GM06990 (cell line): ENCODE data around the gene GPR17.

Source experiments
- DNase-seq: peaks from one replicate; pipeline ENCODE4 v3.0.0-alpha.2; 2011; ENCODE audit not compliant: insufficient read length; ENCODE audit errors: extremely low read depth
- H3K27me3 ChIP-seq: replicated peaks from 2 replicates; pipeline ENCODE4 v1.6.0; 2011; ENCODE audit warnings: low read length; ENCODE audit not compliant: control insufficient read depth, insufficient read depth
- H3K36me3 ChIP-seq: 2 replicates; pipeline ENCODE4 v1.5.1; 2011; ENCODE audit warnings: low read length; ENCODE audit not compliant: control insufficient read depth, insufficient read depth
- H3K4me3 ChIP-seq: replicated peaks from 2 replicates; pipeline ENCODE4 v1.5.1; 2011; ENCODE audit warnings: low read depth, mild to moderate bottlenecking, control low read depth, low read length
- CTCF ChIP-seq: IDR thresholded peaks from 2 replicates; pipeline ENCODE4 v1.5.1; 2011; ENCODE audit warnings: low read length, control low read depth, mild to moderate bottlenecking, inconsistent platforms; ENCODE audit not compliant: insufficient read depth, poor library complexity, severe bottlenecking

GPR17 gene

GRCh38 chr2:127674241-127675209 lies 28.6 kb downstream of the GPR17 start:
- DNase-seq: no peak
- Histone ChIP-seq H3K36me3 (no peaks in the 10 kb centered on the region), H3K4me3 (peak overlapping the region; percentile 22), H3K27me3 (peaks cover 3% of the 10 kb centered on the region)
- no peak for TF ChIP-seq CTCF

- no peak for TF ChIP-seq CTCF
- no peaks in the 10 kb centered on the region for H3K36me3 ChIP-seq
- no peak for DNase-seq
- H3K4me3 ChIP-seq: peak within 1 kb of the TSS; percentile 25
- peaks cover 3% of the 10 kb centered on the region for H3K27me3 ChIP-seq
These were observed 29.6 kb downstream of the GPR17 start, which contains the start of gene LIMS2 for GRCh38 chr2:127675331-127676261. TSS of gene LIMS2 (minus strand) at chr2:127675530. CDS start at chr2:127675024, 506 bp downstream.

GRCh38 chr2:127676906-127677305 lies 31.0 kb downstream of the GPR17 start:
- Histone ChIP-seq H3K27me3 (peaks cover 3% of the 10 kb centered on the region), H3K4me3 (no peak overlapping the region), H3K36me3 (no peaks in the 10 kb centered on the region)
- no peak for DNase-seq
- no peak for TF ChIP-seq CTCF

GRCh38 chr2:127678531-127678930 lies 32.6 kb downstream of the GPR17 start:
- Histone ChIP-seq H3K27me3 (peaks cover 3% of the 10 kb centered on the region), H3K36me3 (no peaks in the 10 kb centered on the region), H3K4me3 (no peak overlapping the region)
- TF ChIP-seq CTCF: no peak
- DNase-seq: no peak

GRCh38 chr2:127678991-127679390 lies 33.0 kb downstream of the GPR17 start:
- no peak for DNase-seq
- Histone ChIP-seq H3K4me3 (no peak overlapping the region), H3K36me3 (no peaks in the 10 kb centered on the region), H3K27me3 (peaks cover 3% of the 10 kb centered on the region)
- no peak for TF ChIP-seq CTCF
